DND-41 (cell line): Measurements from ENCODE around the gene LILRA1.

Experiments
- CTCF ChIP-seq: IDR thresholded peaks from 2 replicates; pipeline ENCODE4 v1.5.1; 2012; ENCODE audit warnings: borderline replicate concordance, low read length, moderate library complexity, mild to moderate bottlenecking; ENCODE audit not compliant: poor library complexity, severe bottlenecking; ENCODE audit errors: extremely low read depth
- EZH2 ChIP-seq: IDR thresholded peaks from 3 replicates; pipeline ENCODE4 v1.6.1; 2012; ENCODE audit warnings: borderline replicate concordance, low read depth, mild to moderate bottlenecking, moderate library complexity, low read length, inconsistent platforms; ENCODE audit not compliant: severe bottlenecking

GRCh38 chr19:54650108-54650655 lies 56.8 kb downstream of the LILRA1 start:
- TF ChIP-seq EZH2: no peak
- TF ChIP-seq CTCF: no peak
